Osteoblast (primary cell): Measurements from ENCODE around the gene NCMAP. TPM values are rescaled to one million over a fixed set of nuclear protein-coding genes. Genes with fewer than 3 reads are reported as not detected.

ENCODE experiments used
- DNase-seq: peaks from one replicate; pipeline ENCODE4 v3.0.0; 2011; ENCODE audit warnings: low spot score, mixed read lengths; ENCODE audit not compliant: insufficient read length; ENCODE audit errors: missing footprints
- H2AFZ ChIP-seq: 2 replicates; pipeline ENCODE4 v1.6.0; 2011; ENCODE audit warnings: mild to moderate bottlenecking, low read length
- H3K27ac ChIP-seq: 2 replicates; pipeline ENCODE4 v1.5.1; 2011; ENCODE audit warnings: mild to moderate bottlenecking, low read depth, low read length, moderate library complexity
- H3K27me3 ChIP-seq: 2 replicates; pipeline ENCODE4 v1.6.0; 2012; ENCODE audit warnings: mild to moderate bottlenecking, control low read depth, inconsistent platforms, low read length, moderate library complexity; ENCODE audit not compliant: insufficient read depth
- H3K36me3 ChIP-seq: 2 replicates; pipeline ENCODE4 v1.5.1; 2011; ENCODE audit warnings: mild to moderate bottlenecking, low read length, control low read depth, moderate library complexity; ENCODE audit not compliant: insufficient read depth
- H3K4me1 ChIP-seq: 2 replicates; pipeline ENCODE4 v1.5.1; 2011; ENCODE audit warnings: mild to moderate bottlenecking, low read length, control low read depth, moderate library complexity; ENCODE audit not compliant: insufficient read depth
- H3K4me2 ChIP-seq: 2 replicates; pipeline ENCODE4 v1.6.0; 2011; ENCODE audit warnings: mild to moderate bottlenecking, low read length; ENCODE audit not compliant: insufficient read depth
- H3K4me3 ChIP-seq: fragments of 200-600 bp; sonication (generic); 3 replicates; pipeline ENCODE4 v1.5.1; 2012; ENCODE audit warnings: mild to moderate bottlenecking, low read length, inconsistent platforms; ENCODE audit not compliant: insufficient read depth
- H3K79me2 ChIP-seq: 2 replicates; pipeline ENCODE4 v1.6.0; 2012; ENCODE audit warnings: mild to moderate bottlenecking, low read length, control low read depth, inconsistent platforms; ENCODE audit not compliant: insufficient read depth
- H3K9me3 ChIP-seq: 2 replicates; pipeline ENCODE4 v1.5.1; 2011; ENCODE audit warnings: low read depth, low read length, control low read depth
- H4K20me1 ChIP-seq: 2 replicates; pipeline ENCODE4 v1.6.0; 2012; ENCODE audit warnings: mild to moderate bottlenecking, low read length, control low read depth; ENCODE audit not compliant: insufficient read depth
- total RNA-seq: library from RNA; depleted of rRNA; stranded (reverse); fragments of >200 nt; gene quantifications from 2 replicates; pipeline ENCODE4 v1.2.3, GENCODE V29; 2012
- TF ChIP-seq, protein P1 (sequence below): IDR thresholded peaks from 2 replicates; pipeline ENCODE4 v1.5.1; 2011; ENCODE audit warnings: mild to moderate bottlenecking, low read depth, low read length, moderate library complexity; ENCODE audit errors: extremely low read depth

Gene NCMAP
- total RNA-seq, 1 donor, result not detected

- Histone ChIP-seq H3K4me2 (no peak overlapping the region), H4K20me1 (no peaks in the 10 kb centered on the region), H3K9me3 (no peaks in the 10 kb centered on the region), H3K36me3 (no peaks in the 10 kb centered on the region), H3K4me3 (no peak overlapping the region), H3K4me1 (no peaks in the 10 kb centered on the region), H3K79me2 (no peaks in the 10 kb centered on the region), H2AFZ (no peak overlapping the region), H3K27ac (no peak overlapping the region), H3K27me3 (peaks cover 18% of the 10 kb centered on the region)
- TF ChIP-seq, protein P1, sequence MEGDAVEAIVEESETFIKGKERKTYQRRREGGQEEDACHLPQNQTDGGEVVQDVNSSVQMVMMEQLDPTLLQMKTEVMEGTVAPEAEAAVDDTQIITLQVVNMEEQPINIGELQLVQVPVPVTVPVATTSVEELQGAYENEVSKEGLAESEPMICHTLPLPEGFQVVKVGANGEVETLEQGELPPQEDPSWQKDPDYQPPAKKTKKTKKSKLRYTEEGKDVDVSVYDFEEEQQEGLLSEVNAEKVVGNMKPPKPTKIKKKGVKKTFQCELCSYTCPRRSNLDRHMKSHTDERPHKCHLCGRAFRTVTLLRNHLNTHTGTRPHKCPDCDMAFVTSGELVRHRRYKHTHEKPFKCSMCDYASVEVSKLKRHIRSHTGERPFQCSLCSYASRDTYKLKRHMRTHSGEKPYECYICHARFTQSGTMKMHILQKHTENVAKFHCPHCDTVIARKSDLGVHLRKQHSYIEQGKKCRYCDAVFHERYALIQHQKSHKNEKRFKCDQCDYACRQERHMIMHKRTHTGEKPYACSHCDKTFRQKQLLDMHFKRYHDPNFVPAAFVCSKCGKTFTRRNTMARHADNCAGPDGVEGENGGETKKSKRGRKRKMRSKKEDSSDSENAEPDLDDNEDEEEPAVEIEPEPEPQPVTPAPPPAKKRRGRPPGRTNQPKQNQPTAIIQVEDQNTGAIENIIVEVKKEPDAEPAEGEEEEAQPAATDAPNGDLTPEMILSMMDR, result peak; percentile 53
- no peak for DNase-seq
Measured at GRCh38 chr1:24541711-24542346, 14.1 kb upstream of the NCMAP start.

DNA sequence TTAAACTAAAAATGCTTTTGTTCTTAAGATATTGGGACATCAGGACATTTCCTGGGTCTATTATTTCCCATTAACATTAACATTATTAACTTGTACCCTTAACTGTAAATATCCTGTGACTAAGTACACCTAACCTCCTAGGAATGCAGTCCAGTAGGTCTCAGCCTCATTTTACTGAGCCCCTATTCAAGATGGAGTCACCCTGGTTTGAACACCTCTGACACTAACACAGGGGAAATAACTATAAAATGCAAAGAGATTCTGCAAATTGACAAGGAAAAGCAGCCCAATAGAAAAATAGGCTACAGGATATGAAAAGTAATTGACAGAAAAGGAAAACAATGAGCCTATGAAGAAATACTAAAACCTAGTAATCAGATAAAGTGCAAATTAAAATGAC, 11.6 kb upstream of the NCMAP start:
- Histone ChIP-seq H3K4me2 (no peak overlapping the region), H3K4me1 (no peaks in the 10 kb centered on the region), H3K9me3 (no peaks in the 10 kb centered on the region), H3K4me3 (no peak overlapping the region), H3K36me3 (no peaks in the 10 kb centered on the region), H3K79me2 (no peaks in the 10 kb centered on the region), H2AFZ (no peak overlapping the region), H3K27ac (no peak overlapping the region), H3K27me3 (peaks cover 29% of the 10 kb centered on the region), H4K20me1 (no peaks in the 10 kb centered on the region)
- TF ChIP-seq, protein P1, result no peak
- DNase-seq, result no peak

DNA sequence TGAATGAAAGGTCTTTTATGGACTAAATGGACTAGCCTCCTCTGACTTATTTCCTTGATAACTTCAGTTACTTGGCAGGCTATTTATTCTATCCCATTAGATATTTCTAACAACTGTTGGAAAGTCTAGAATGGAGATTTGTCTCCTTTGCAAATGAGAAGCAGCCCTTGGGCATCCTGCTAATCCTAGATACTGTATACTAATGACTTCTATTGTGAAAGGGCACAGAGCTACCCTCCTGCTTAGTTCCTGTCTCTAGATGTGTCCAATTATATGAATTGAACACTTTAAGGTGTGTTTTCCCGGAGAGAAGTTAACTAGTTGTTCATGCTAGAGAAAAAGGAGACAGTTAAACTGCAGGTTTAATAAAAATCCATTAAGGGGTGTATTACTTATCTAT, 10.2 kb upstream of the NCMAP start:
- TF ChIP-seq, protein P1, result no peak
- Histone ChIP-seq H3K4me3 (no peak overlapping the region), H3K27ac (no peak overlapping the region), H3K36me3 (no peaks in the 10 kb centered on the region), H3K4me2 (no peak overlapping the region), H3K4me1 (no peaks in the 10 kb centered on the region), H3K79me2 (no peaks in the 10 kb centered on the region), H2AFZ (no peak overlapping the region), H3K9me3 (no peaks in the 10 kb centered on the region), H3K27me3 (peaks cover 36% of the 10 kb centered on the region), H4K20me1 (no peaks in the 10 kb centered on the region)
- DNase-seq, result no peak

DNA sequence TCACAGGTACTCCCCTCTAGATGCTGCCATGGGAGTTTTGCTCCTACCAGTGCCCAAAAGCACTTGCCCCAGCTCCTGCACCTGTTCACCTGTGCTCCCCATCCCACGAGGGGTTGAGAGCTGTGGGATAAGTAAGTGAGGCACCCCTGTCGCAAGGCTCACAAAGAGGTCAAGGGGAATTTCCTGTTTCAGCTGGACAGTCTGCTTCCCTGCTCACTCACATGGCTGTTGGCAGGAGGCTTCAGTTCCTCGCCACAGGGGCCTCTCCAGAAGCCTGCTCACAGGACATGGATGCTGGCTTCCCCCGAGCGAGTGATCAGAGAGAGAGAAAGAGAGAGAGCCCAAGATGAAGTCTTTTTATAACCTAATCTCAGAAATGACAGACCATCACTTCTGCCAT, 8.7 kb upstream of the NCMAP start:
- H4K20me1 ChIP-seq, result no peaks in the 10 kb centered on the region
- no peaks in the 10 kb centered on the region for H3K9me3 ChIP-seq
- TF ChIP-seq, protein P1, result no peak
- peaks cover 38% of the 10 kb centered on the region for H3K27me3 ChIP-seq
- H3K4me3 ChIP-seq, result no peak overlapping the region
- DNase-seq, result no peak
- H2AFZ ChIP-seq, result no peak overlapping the region
- H3K36me3 ChIP-seq, result no peaks in the 10 kb centered on the region
- H3K79me2 ChIP-seq, result no peaks in the 10 kb centered on the region
- H3K4me1 ChIP-seq, result no peaks in the 10 kb centered on the region
- H3K27ac ChIP-seq, result no peak overlapping the region
- no peak overlapping the region for H3K4me2 ChIP-seq
